Endometrial microvascular endothelial cells (primary cell): ENCODE results near the gene OR2T34. TPM values are rescaled to one million over a fixed set of nuclear protein-coding genes. Genes with fewer than 3 reads are reported as not detected.
"Not testable (repeated sequence)": the region's sequence is repeated elsewhere in the genome, so short reads cannot be mapped to it uniquely, and the experiment has no call there.

Experiments
- in situ Hi-C: cut with HindIII; loops from 2 replicates; pipeline ENCODE4 v1.10.0; 2017; ENCODE audit warnings: low sequenced_read_pairs, low pct_unique_long_range_greater_than_20kb; ENCODE audit errors: inconsistent ontology term
- total RNA-seq: library from RNA; depleted of rRNA; stranded (reverse); fragments of >200 nt; gene quantifications from one replicate; pipeline ENCODE4 v1.2.3, GENCODE V29; 2015; ENCODE audit errors: inconsistent ontology term

Gene OR2T34, protein sequence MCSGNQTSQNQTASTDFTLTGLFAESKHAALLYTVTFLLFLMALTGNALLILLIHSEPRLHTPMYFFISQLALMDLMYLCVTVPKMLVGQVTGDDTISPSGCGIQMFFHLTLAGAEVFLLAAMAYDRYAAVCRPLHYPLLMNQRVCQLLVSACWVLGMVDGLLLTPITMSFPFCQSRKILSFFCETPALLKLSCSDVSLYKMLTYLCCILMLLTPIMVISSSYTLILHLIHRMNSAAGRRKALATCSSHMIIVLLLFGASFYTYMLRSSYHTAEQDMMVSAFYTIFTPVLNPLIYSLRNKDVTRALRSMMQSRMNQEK
- not detected for total RNA-seq

DNA sequence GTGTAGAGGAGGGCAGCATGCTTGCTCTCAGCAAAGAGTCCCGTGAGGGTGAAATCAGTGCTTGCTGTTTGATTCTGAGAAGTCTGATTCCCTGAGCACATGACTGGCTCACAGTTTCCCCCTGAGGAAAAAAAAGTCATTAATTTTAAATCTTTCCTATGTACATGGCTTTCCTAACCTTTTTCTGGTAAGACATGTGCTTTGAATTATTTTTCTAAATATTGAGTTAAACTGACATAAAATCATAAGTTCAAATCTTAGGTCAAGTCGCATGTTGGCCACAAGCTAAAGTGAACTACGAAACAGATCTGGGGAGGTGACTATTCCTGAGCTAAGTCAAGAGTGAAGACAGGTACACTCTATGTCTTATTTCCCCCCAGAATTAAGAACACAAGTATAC is at the start of gene OR2T34:
Gene OR2T34 (minus strand): TSS at position 101 of the 400 bp plus-strand sequence. CDS start 0 bp downstream, at position 101.
- in situ Hi-C loops = not testable (repeated sequence)

GRCh38 chr1:248622570-248623001 is 48.0 kb upstream of the OR2T34 start:
- in situ Hi-C loops = no loop called here

DNA sequence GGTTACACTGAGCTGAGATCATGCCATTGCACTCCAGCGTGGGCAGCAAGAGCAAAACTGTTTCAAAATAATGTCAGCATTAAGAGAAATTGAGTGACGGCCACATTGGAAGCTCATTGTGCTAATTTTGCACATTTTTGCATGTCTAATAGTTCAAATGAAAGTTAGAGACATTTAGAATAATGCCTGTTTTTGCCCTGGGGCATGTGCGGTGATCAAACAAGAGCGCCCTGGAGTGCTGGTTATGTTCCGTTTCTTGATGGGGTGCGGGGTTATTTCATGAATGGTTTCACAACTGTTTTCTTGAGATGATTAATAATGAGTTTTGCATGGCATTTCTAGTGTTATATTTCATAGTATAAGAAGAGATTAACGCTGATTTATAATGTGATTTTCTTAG is 47.2 kb upstream of the OR2T34 start:
- in situ Hi-C loops = no loop called here

DNA sequence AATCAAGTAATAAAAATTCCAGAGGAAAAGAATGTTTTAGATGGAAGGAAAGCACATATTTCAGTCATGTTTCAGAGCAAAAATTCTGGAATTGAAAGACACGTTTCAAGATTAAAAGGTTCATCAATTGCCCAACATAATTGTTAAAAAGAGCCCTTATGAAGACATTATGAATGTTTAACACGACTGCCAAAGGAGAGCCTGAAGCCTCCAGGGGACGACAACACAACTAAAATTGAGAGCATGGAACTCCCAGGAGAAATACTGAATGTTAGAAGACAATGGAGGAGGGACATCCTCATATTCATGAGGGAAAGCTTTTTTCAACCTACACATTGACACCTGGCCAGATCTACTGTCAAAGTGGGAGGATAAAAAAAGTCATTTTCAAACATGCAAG is 44.3 kb upstream of the OR2T34 start:
- in situ Hi-C loops = no loop called here

- in situ Hi-C loops = no loop called here
Observed at GRCh38 chr1:248618119-248618518, 43.6 kb upstream of the OR2T34 start.

- in situ Hi-C loops = no loop called here
Observed at GRCh38 chr1:248613742-248614141, 39.2 kb upstream of the OR2T34 start.

GRCh38 chr1:248611883-248612414 is 37.4 kb upstream of the OR2T34 start:
- in situ Hi-C loops = no loop called here

GRCh38 chr1:248610301-248610700 is 35.7 kb upstream of the OR2T34 start:
- in situ Hi-C loops = no loop called here

- in situ Hi-C loops = no loop called here
Observed at GRCh38 chr1:248599396-248599795, 24.8 kb upstream of the OR2T34 start.

GRCh38 chr1:248597589-248597988 is 23.0 kb upstream of the OR2T34 start, which contains the start of gene OR2T10:
TSS of gene OR2T10 (minus strand) at chr1:248597700. CDS start at chr1:248593768, 3,932 bp downstream.
- in situ Hi-C loops = no loop called here

- in situ Hi-C loops = no loop called here
Observed at GRCh38 chr1:248596615-248597014, 22.1 kb upstream of the OR2T34 start.

GRCh38 chr1:248593226-248593625 is 18.7 kb upstream of the OR2T34 start:
- in situ Hi-C loops = no loop called here

- in situ Hi-C loops = no loop called here
Observed at GRCh38 chr1:248592655-248593054, 18.1 kb upstream of the OR2T34 start.

- in situ Hi-C loops = no loop called here
Observed at GRCh38 chr1:248590055-248590454, 15.5 kb upstream of the OR2T34 start.

GRCh38 chr1:248589334-248589733 is 14.8 kb upstream of the OR2T34 start:
- in situ Hi-C loops = no loop called here

DNA sequence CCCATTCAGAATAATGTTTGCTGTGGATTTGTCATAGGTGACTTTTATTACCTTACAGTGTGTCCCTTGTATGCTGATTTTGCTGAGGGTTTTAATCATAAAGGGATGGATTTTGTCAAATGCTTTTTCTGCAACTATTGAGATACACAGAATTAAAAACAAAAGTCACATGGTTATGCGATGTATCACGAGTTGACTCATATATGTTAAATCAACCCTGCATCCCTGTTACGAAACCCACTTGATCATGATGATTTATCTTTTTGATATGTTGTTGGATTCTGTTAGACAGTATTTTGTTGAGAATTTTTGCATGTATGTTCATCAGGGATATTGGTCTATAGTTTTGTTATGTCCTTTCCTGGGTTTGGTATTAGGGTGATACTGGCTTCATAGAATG is 10.7 kb upstream of the OR2T34 start:
- in situ Hi-C loops = no loop called here

DNA sequence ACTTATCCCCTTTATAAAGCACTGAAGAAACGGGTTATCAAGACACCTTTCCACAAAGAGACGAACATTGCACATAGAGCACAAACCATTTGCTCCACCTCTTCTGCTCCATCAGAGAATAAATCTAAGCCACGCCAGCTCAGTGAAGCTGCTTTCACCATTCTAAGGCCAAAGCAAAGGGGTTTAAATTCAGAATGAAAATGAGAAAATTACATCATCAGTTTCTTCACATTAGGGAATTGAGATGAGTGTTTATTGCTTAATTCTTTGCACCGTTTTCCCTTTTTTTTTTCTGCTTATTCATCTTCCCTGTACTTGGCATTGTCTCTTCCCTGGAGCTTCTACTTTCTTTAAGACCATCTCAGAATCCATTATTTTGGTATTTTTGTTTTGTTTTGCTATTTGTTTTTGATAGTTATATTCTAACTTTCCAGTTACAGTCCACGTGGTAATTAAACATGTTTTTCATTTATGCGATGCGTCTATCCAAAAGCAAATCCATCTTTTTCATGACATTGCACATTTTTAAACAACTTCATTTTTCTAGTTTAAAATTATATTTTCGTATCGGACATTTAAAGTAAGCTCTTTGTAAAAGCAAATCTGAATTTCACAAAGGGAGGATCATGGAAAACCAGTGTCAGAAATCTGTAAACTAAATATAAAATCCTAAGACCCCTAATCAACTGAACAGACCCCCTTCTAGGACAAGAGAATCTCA is 1.9 kb upstream of the OR2T34 start:
- in situ Hi-C loops = no loop called here

DNA sequence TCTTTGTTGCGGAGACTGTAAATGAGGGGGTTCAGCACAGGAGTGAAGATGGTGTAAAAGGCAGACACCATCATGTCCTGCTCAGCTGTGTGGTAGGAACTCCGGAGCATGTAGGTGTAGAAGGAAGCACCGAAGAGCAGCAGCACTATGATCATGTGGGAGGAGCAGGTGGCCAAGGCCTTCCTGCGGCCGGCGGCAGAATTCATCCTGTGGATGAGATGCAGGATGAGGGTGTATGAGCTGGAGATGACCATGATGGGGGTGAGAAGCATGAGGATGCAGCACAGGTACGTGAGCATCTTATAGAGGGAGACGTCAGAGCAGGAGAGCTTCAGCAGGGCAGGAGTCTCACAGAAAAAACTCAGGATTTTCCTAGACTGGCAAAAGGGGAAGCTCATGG is 701 bp downstream of the OR2T34 start:
- in situ Hi-C loops = not testable (repeated sequence)

GRCh38 chr1:248572049-248572448 is 2.5 kb downstream of the OR2T34 start:
- in situ Hi-C loops = not testable (repeated sequence)

DNA sequence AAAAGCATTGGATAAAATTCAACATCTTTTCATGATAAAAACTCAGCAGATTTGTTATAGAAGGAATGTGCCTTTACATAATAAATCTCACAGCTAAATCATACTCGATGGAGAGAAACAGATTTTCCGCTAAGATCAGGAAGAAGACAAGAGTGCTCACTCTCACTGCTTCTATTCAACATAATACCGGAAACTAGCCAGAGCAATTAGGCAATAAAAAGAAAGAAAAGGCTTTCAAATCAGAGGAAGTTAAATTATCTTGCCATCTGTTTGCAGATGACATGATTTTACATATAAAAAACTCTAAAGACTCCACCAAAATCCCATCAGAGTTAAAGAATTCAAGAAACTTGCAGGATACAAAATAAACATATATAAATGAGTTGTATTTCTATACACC is 3.7 kb downstream of the OR2T34 start:
- in situ Hi-C loops = not testable (repeated sequence)
